GM19468 (cell line): ENCODE measurements around the gene KCNJ12.
"Not testable (repeated sequence)": the region's sequence is repeated elsewhere in the genome, so short reads cannot be mapped to it uniquely, and the experiment has no call there.

Experiments
- ATAC-seq: cut with Tn5 transposase; IDR thresholded peaks from one replicate; pipeline ENCODE4 v1.9.1; 2021; ENCODE audit warnings: mild to moderate bottlenecking, moderate library complexity, moderate number of reproducible peaks; ENCODE audit not compliant: unreplicated experiment; ENCODE audit errors: extremely low read depth

The KCNJ12 gene

GRCh38 chr17:21348081-21348925 is 27.9 kb upstream of the KCNJ12 start:
- not testable (repeated sequence) for ATAC-seq

GRCh38 chr17:21348926-21349261 is 27.3 kb upstream of the KCNJ12 start:
- not testable (repeated sequence) for ATAC-seq

GRCh38 chr17:21349358-21350050 is 26.7 kb upstream of the KCNJ12 start:
- not testable (repeated sequence) for ATAC-seq

GRCh38 chr17:21350495-21350894 is 25.7 kb upstream of the KCNJ12 start:
- not testable (repeated sequence) for ATAC-seq

- no peak for ATAC-seq
Observed at GRCh38 chr17:21351366-21352065, 24.6 kb upstream of the KCNJ12 start.

- ATAC-seq = no peak
Observed at GRCh38 chr17:21352221-21352980, 23.8 kb upstream of the KCNJ12 start.

GRCh38 chr17:21352981-21353265 is 23.2 kb upstream of the KCNJ12 start:
- ATAC-seq = no peak

- no peak for ATAC-seq
Observed at GRCh38 chr17:21353326-21354010, 22.7 kb upstream of the KCNJ12 start.

GRCh38 chr17:21354796-21355385 is 21.3 kb upstream of the KCNJ12 start:
- no peak for ATAC-seq

- no peak for ATAC-seq
Observed at GRCh38 chr17:21355586-21355985, 20.6 kb upstream of the KCNJ12 start.

- ATAC-seq = no peak
Observed at GRCh38 chr17:21356537-21357127, 19.5 kb upstream of the KCNJ12 start.

- no peak for ATAC-seq
Observed at GRCh38 chr17:21357281-21357680, 18.9 kb upstream of the KCNJ12 start.

GRCh38 chr17:21357696-21358656 is 18.2 kb upstream of the KCNJ12 start:
- no peak for ATAC-seq

- ATAC-seq = no peak
Observed at GRCh38 chr17:21358682-21359482, 17.3 kb upstream of the KCNJ12 start.

- ATAC-seq = no peak
Observed at GRCh38 chr17:21359483-21359840, 16.7 kb upstream of the KCNJ12 start.

GRCh38 chr17:21360048-21360447 is 16.1 kb upstream of the KCNJ12 start:
- ATAC-seq = no peak

GRCh38 chr17:21361020-21361809 is 14.9 kb upstream of the KCNJ12 start:
- no peak for ATAC-seq
